SHP77 (cell line): ENCODE measurements around the gene OR52L1.

ENCODE experiments used
- DNase-seq, 2 experiments: peaks; one replicate each; lab custom pipeline; 2025; lab: John Stamatoyannopoulos, UW

OR52L1 gene

DNA sequence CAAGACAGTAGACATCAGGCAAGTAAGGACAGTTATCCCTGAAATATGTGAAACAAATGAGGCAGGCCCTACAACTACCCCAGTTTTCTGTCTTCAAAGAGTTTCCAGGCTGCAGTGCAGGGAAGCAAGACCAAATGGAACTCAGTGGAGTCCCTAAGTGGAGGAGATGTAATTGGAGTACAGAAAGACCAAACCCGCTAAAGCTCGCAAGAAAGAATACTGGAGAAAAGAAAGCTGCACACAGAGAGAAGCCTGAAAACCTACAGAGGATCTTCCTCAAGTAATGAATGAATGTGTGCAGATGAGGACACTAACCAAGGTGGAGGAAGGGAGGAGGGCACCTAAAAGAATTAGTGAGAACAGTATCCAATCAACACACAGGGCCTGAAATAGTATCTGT is 46.0 kb downstream of the OR52L1 start:
- DNase-seq = no peak

DNA sequence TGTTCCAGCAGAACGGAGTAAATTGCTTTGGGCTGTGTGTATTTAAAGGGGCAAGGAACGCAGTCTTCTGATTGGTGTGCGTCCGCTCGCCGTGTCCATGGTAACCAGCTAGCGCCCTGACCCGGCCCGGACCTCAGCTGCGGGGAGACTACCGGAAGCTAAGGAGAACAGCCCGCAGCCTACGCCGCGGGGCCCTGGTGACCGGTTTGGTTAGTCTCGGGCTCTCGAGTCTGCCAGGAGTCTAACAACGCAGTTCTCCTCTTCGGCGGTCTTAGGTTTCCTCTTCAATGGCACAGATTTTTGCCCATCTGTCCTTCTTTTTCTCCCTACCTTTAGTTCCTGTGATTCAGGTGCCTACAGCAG is 48.2 kb downstream of the OR52L1 start:
- no peak for DNase-seq

DNA sequence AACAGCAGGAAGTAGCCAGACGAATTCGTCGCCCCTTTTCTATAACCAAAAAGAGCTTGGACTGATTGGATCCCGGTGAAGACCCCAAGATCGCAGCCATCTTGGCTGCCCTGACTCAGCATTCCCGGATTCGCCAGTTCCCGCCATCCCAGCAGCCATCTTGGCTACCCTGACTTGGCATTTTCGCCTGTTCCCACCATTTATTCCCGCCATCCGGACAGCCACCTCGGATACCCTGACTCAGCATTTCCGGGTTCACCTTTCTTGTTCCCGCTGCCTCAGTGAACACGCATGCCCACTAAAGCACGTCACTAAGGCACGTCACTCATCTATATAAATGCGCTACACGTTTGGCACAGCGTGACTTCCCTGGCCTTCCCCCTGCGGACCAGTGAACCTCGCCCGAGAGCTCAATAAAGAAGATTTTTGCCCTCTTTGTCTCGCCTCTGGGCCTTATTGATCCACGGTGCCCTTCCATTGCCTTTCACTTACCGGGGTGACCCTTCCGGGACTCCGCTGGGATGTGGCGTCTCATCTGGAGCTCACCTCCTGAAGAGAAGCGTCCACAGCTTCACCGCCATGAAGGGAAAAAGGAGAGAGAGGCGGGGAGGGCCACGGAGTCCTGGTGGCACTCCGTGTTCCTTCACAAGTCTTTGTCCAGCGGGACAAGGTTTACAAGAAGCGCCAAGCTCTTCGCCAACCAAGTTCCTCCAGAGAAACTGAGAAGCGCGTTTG is 48.8 kb downstream of the OR52L1 start:
- DNase-seq = no peak
